ENCODE results near the gene NUDCD3.

GRCh38 chr7:44470135-44470479, 20.4 kb downstream of the NUDCD3 start:
- TF ChIP-seq CTCF (IDR thresholded peaks at IDR 0.05; ENCODE audit: insufficient read depth, low read length, poor library complexity, severe bottlenecking) (no peak), EZH2phosphoT487 (conservative IDR thresholded peaks at IDR 0.05; ENCODE audit: low read length) (no peak)

Data from SU-DHL-6 (cell line).